ENCODE results near the gene POM121C. TPM values are rescaled to one million over a fixed set of nuclear protein-coding genes. Genes with fewer than 3 reads are reported as not detected.
A peak's percentile ranks its signal among the peaks of the same experiment; 100 is the strongest.
"Not testable (repeated sequence)": the region's sequence is repeated elsewhere in the genome, so short reads cannot be mapped to it uniquely, and the experiment has no call there.

Gene POM121C
- total and polyA plus RNA-seq, 2 of the 13 experiments (the other 11 are each of a cell fraction or from before 2014, with no cell fraction given): 7.3 to 20.2 TPM

- TF ChIP-seq ZNF142 (CRISPR knock-in tag; IDR thresholded peaks at IDR 0.05) (peak; percentile 35; the same call in 1 of the 2 replicates), ZBTB38 (CRISPR knock-in tag; IDR thresholded peaks at IDR 0.05) (peak; percentile 72), ZSCAN21 (CRISPR knock-in tag; IDR thresholded peaks at IDR 0.05; ENCODE audit: borderline replicate concordance) (peak; percentile 84; the same call in 1 of the 2 replicates), ZNF136 (CRISPR knock-in tag; IDR thresholded peaks at IDR 0.05; ENCODE audit: low read depth) (0 out of 2 replicates have a peak, but pooled peaks have one; percentile 53), POLR2A (IDR thresholded peaks at IDR 0.05; ENCODE audit: insufficient read depth in 1 of 2, low read depth in 2 of 2, low read length in 2 of 2) (peak; percentile 45 to 84; a peak in 3 of 4 replicates), CREM (IDR thresholded peaks at IDR 0.05) (peak; percentile 65), YEATS2 (CRISPR knock-in tag; IDR thresholded peaks at IDR 0.05; ENCODE audit: borderline replicate concordance) (peak; percentile 59; the same call in 1 of the 2 replicates), HCFC1 (IDR thresholded peaks at IDR 0.05; ENCODE audit: low read depth, low read length) (peak; percentile 55; the same call in 1 of the 2 replicates), AGO1 (IDR thresholded peaks at IDR 0.05; ENCODE audit: low read depth, low read length, poor library complexity, severe bottlenecking) (peak; percentile 55), ESRRA (CRISPR knock-in tag; IDR thresholded peaks at IDR 0.05; ENCODE audit: low read depth) (0 out of 2 replicates have a peak, but pooled peaks have one; percentile 29), ZNF605 (CRISPR knock-in tag; IDR thresholded peaks at IDR 0.05) (peak; percentile 63; the same call in 1 of the 2 replicates), ELF1 (CRISPR knock-in tag; IDR thresholded peaks at IDR 0.05) (peak; percentile 87), ZBTB34 (CRISPR knock-in tag; IDR thresholded peaks at IDR 0.05) (0 out of 2 replicates have a peak, but pooled peaks have one; percentile 13), ZNF687 (CRISPR knock-in tag; IDR thresholded peaks at IDR 0.05) (peak; percentile 87), ZNF124 (CRISPR knock-in tag; IDR thresholded peaks at IDR 0.05) (0 out of 2 replicates have a peak, but pooled peaks have one; percentile 57), SAP130 (CRISPR knock-in tag; IDR thresholded peaks at IDR 0.05; ENCODE audit: low read depth) (peak; percentile 80), KDM3A (CRISPR knock-in tag; IDR thresholded peaks at IDR 0.05; ENCODE audit: low read depth) (peak; percentile 80; the same call in 1 of the 2 replicates), ZNF598 (CRISPR knock-in tag; IDR thresholded peaks at IDR 0.05; ENCODE audit: borderline replicate concordance) (peak; percentile 64; the same call in 1 of the 2 replicates)
- not testable (repeated sequence) for TF ChIP-seq CREM (CRISPR knock-in tag; IDR thresholded peaks at IDR 0.05)
Observed at GRCh38 chr7:75485979-75486643, at the start of gene POM121C (continued).

All from HepG2 (cell line).